Chondrocyte (in vitro differentiated cells): Measurements from ENCODE around the gene TENT4A. TPM values are rescaled to one million over a fixed set of nuclear protein-coding genes. Genes with fewer than 3 reads are reported as not detected.
A peak's percentile ranks its signal among the peaks of the same experiment; 100 is the strongest.

Experiments
- DNase-seq: peaks from one replicate; pipeline ENCODE4 v3.0.0; 2021; ENCODE audit warnings: mixed read lengths, low spot score
- H3K27ac Mint-ChIP-seq: one replicate; pipeline ENCODE4 v1.8.0; 2021; ENCODE audit warnings: mild to moderate bottlenecking, moderate library complexity, mixed read lengths; ENCODE audit not compliant: unreplicated experiment
- H3K27me3 Mint-ChIP-seq: 2 replicates; pipeline ENCODE4 v1.8.0; 2021; ENCODE audit warnings: low read depth, mixed read lengths
- H3K36me3 Mint-ChIP-seq: 2 replicates; pipeline ENCODE4 v1.8.0; 2021; ENCODE audit warnings: low read depth, mixed read lengths
- H3K4me1 Mint-ChIP-seq: 2 replicates; pipeline ENCODE4 v1.8.0; 2021; ENCODE audit warnings: low read depth, mild to moderate bottlenecking, mixed read lengths
- H3K4me3 Mint-ChIP-seq: one replicate; pipeline ENCODE4 v1.8.0; 2021; ENCODE audit warnings: mild to moderate bottlenecking, moderate library complexity, mixed read lengths; ENCODE audit not compliant: unreplicated experiment
- H3K9me3 Mint-ChIP-seq: 2 replicates; pipeline ENCODE4 v1.8.0; 2021; ENCODE audit warnings: low read depth, mixed read lengths
- CTCF ChIP-seq: fragments of 200-600 bp; sonication (generic); IDR thresholded peaks from 2 replicates; pipeline ENCODE4 v1.5.0; 2021; ENCODE audit warnings: antibody characterized with exemption, mild to moderate bottlenecking, moderate library complexity
- total RNA-seq: library from RNA; stranded (reverse); gene quantifications from 3 replicates; pipeline ENCODE4 v1.2.1, GENCODE V29; 2021

Gene TENT4A
- total RNA-seq, 1 donor from 2014 or later = 21.5 TPM

GRCh38 chr5:6775571-6775970 lies 62.3 kb downstream of the TENT4A start:
- DNase-seq = no peak
- Mint-ChIP-seq H3K4me3 (no peak overlapping the region), H3K4me1 (no peaks in the 10 kb centered on the region), H3K27me3 (no peaks in the 10 kb centered on the region), H3K36me3 (peaks cover 5% of the 10 kb centered on the region), H3K27ac (no peak overlapping the region), H3K9me3 (peaks cover 2% of the 10 kb centered on the region)
- TF ChIP-seq CTCF = no peak

DNA sequence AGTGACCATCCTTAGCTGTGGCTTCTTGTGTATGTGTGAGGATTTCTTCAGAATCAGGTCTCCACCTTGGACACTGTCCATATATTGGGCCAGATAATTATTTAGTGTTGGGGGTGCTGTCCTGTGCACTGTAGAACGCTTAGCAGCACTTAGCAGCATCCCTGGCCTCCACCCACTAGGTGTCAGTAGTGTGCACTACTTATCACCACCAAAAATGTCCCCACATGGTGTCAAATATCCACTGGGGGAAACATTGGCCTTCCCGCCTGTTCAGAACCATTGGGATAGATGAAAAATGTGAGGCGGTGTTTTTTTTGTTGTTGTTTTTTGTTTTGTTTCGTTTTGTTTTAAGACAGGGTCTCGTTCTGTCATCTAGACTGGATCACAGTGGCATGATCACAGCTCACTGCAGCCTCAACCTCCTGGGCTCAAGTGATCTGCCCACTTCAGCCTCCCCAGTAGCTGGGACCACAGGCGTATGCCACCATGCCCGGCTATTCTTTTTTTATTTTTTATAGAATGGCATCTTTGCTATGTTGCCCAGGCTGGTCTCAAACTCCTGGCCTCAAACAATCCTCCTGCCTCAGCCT lies 67.7 kb downstream of the TENT4A start:
- H3K36me3 Mint-ChIP-seq = peaks cover 3% of the 10 kb centered on the region
- no peak overlapping the region for H3K27ac Mint-ChIP-seq
- peaks cover 5% of the 10 kb centered on the region for H3K9me3 Mint-ChIP-seq
- no peak for DNase-seq
- H3K4me3 Mint-ChIP-seq = no peak overlapping the region
- H3K27me3 Mint-ChIP-seq = no peaks in the 10 kb centered on the region
- peaks cover 7% of the 10 kb centered on the region for H3K4me1 Mint-ChIP-seq
- TF ChIP-seq CTCF = peak; percentile 70

DNA sequence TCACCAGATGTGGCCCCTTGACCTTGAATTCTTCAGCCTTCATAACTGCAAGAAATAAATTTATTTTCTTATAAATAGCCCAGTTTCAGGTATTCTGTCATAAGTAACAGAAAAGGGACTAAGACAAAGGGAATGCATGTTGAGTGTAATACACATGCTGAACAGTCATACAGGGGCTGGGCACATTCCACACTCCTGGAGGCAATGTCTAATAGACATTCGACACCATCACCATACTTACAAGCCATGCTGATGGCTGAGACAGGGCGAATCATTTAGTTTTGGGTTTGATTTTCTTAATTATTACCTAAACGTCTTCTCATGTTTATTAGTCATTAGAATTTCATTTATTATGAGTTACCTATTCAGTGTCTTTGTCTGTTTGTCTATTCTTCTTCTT lies 68.5 kb downstream of the TENT4A start:
- no peak for DNase-seq
- H3K36me3 Mint-ChIP-seq = peaks cover 3% of the 10 kb centered on the region
- H3K9me3 Mint-ChIP-seq = peaks cover 5% of the 10 kb centered on the region
- no peak for TF ChIP-seq CTCF
- no peak overlapping the region for H3K4me3 Mint-ChIP-seq
- H3K27ac Mint-ChIP-seq = no peak overlapping the region
- peaks cover 7% of the 10 kb centered on the region for H3K4me1 Mint-ChIP-seq
- H3K27me3 Mint-ChIP-seq = no peaks in the 10 kb centered on the region

DNA sequence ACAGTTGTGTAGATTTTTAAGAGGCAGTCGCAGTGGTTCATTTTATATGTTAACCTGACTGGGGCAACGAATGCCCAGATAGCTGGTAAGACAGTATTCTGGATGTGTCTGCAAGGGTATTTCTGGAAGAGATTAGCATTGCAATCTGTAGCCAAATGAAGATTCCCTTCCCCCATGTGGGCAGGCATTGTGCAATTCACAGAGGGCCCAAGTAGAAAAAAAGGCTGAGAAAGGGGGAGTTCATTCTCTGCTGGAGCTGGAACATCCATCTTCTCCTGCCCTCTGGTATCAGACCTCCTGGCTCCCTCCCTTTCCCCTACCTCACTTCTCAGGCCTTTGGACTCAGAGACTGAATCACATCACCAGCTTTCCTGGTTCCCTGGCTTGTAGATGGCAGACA lies 70.6 kb downstream of the TENT4A start:
- H3K36me3 Mint-ChIP-seq = peaks cover 1% of the 10 kb centered on the region
- TF ChIP-seq CTCF = no peak
- peaks cover 3% of the 10 kb centered on the region for H3K9me3 Mint-ChIP-seq
- no peaks in the 10 kb centered on the region for H3K27me3 Mint-ChIP-seq
- no peak overlapping the region for H3K4me3 Mint-ChIP-seq
- no peak for DNase-seq
- peaks cover 7% of the 10 kb centered on the region for H3K4me1 Mint-ChIP-seq
- H3K27ac Mint-ChIP-seq = no peak overlapping the region

GRCh38 chr5:6784481-6784880 lies 71.2 kb downstream of the TENT4A start:
- Mint-ChIP-seq H3K36me3 (peaks cover 1% of the 10 kb centered on the region), H3K27me3 (no peaks in the 10 kb centered on the region), H3K4me1 (peaks cover 7% of the 10 kb centered on the region), H3K4me3 (no peak overlapping the region), H3K9me3 (peaks cover 3% of the 10 kb centered on the region), H3K27ac (no peak overlapping the region)
- TF ChIP-seq CTCF = no peak
- DNase-seq = no peak
